Stimulated activated CD4-positive, alpha-beta T cell treated with anti-CD3 and anti-CD28 coated beads, Interleukin-4, amount 100 ng/mL, for 4 hours (primary cell): ENCODE data around the gene CCDC152.

Experiments
- DNase-seq, 2 experiments: peaks; one replicate each; pipeline ENCODE4 v3.0.0-alpha.2; 2020

The CCDC152 gene

GRCh38 chr5:42784132-42784531 is 27.5 kb downstream of the CCDC152 start:
- no peak for DNase-seq

GRCh38 chr5:42785756-42786155 is 29.1 kb downstream of the CCDC152 start:
- DNase-seq, result no peak

GRCh38 chr5:42787073-42787472 is 30.5 kb downstream of the CCDC152 start:
- DNase-seq, result no peak

DNA sequence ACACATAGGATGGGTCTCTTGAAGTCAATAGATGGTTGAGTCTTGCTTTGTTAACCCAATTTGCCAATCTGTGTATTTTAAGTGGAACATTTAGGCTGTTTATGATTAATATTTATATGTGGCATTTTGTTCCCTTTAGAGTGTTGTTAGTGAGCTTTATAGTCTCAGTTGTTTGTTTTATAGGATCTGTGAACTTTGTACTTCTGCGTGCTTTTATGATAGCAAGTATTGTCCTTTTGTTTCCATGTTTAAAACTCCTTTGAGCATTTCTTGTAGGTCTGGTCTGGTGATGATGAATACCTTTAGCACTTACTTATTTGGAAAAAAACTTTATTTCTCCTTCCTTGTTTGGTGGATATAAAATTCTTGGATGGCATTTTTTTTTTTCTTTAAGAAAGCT is 31.2 kb downstream of the CCDC152 start:
- no peak for DNase-seq

GRCh38 chr5:42791151-42791550 is 34.5 kb downstream of the CCDC152 start:
- no peak for DNase-seq

- DNase-seq, result no peak
Observed at GRCh38 chr5:42798284-42799240, 41.9 kb downstream of the CCDC152 start.

GRCh38 chr5:42799241-42799608 is 42.6 kb downstream of the CCDC152 start:
- DNase-seq, result no peak

DNA sequence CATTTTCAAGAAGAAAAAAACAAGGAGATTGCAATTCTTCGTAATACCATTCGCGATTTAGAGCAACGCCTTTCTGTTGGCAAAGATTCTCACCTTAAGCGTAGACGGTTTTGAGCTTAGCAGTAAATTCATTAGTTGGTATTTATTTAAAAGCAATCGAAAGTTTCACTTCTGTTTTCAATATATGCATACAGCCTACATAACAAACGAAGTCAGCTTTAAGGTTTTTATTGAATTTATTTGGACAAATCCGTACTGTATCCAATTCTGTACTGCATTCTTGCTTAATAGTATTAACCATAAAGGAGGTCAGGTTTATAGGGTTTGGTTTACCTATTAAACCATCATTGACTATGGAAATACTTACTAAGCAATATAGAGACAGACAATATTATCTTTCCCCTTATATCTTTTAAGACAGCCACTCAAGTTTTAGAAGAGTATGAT is 43.1 kb downstream of the CCDC152 start:
- no peak for DNase-seq

- no peak for DNase-seq
Observed at GRCh38 chr5:42800748-42801330, 44.2 kb downstream of the CCDC152 start.

DNA sequence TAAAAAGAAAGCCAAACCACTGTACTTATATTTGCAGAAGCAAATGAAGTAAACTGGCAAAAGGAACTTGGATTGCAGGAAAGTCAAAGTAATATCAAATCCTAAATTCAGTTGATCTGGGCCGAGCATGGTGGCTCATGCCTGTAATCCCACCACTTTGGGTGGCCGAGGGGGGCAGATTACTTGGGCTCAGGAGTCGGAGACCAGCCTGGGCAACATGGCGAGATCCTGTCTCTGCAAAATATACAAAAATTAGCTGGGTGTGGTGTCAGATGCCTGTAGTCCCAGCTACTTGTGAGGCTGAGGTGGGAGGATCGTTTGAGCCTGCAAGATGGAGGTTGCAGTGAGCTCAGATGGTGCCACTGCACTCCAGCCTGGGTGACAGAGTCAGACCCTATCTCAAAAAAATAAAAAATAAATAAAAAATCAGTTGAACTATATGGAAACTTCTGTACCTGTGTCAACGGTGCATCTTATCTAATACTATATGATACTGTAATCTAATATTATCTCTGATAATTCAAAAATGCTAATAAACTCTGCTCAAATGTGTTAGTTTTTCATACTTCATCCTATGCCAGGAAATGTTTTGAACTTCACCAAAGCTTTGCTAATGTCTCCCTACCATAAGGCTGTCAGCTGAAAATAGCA is 45.0 kb downstream of the CCDC152 start:
- DNase-seq, result no peak

DNA sequence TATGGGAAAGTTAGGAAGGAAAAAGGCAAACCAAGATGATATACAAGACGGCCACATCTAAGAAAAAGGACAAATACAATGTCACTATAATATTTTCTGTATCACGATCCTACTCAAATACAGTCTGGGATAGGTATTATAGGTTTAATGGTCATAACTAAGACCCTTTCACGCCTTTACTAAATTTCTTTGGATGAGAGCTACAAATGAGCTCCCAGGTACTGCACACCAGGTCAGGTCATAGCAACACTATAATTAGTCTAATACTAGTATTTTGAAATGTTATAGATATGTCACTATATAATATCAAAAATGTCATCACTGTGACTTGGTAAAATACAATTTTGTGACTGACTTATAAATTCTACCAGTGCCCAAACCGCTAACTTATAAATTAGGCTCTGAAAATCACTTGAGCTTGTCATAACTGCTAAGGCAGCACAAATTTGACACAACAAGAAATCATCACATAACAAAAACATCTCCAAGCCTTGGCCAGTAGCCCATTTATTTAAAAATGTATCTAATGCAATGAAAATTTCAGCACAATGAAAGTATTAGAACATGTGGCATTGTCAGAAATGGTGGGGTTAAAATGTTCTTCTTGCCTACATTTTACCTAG is 48.2 kb downstream of the CCDC152 start:
- no peak for DNase-seq

DNA sequence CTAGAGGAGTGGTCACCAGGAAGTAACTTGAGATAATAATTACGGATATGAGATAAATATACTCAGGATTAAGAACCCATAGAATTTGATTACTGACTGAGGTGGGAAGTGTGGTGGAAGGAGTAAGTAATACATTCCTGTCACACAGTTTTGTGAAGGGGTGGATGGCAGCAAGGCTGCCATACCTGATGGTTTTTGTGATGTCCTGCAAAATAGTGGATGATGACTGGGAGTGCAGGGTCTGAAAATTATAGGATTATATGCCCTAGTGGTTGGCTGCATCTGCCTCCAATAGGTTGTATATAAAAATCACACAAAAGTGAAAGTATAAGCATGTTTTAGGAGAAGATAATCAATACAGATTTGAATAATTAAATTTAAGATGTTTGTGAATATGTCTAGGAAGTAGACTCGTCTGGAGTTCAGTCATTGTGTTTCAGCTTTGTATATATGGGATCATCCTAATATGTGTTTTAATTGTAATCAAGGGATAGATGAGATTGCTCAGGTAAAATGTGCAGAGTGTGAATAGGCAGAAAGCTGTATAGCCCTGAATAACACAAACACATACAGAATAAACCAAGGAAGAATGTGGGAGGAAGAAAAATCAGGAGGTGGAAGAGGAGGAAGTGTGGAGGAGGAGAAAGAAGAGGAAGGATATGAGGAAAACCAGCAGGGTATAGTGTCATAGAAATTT is 49.5 kb downstream of the CCDC152 start:
- no peak for DNase-seq

DNA sequence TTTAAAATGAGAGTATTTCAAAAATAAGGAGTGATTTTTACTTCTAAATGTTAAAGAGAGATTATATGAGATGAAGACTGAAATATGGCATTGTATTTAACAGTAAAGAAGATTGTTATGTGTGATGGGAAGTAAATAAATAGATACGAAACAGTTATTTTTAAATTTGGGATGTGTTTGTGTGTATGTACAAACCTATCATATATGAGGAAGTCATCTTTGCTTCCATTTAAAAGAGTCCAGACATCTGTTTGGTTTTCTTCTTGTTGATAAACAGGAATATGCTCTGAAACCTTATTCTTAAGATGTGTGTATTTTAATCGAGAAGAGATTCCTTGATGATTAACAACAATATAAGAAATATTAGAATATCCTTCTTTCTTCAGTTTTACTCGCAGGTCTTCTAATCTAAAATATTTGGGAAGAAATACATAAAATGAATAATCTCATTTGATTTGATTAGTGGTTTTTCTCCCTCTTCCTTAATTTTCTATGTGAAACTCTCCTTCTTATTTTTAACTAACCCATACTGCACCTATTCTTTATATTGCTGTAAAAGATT is 50.2 kb downstream of the CCDC152 start:
- DNase-seq, result no peak

GRCh38 chr5:42807722-42808447 is 51.3 kb downstream of the CCDC152 start:
- no peak for DNase-seq

DNA sequence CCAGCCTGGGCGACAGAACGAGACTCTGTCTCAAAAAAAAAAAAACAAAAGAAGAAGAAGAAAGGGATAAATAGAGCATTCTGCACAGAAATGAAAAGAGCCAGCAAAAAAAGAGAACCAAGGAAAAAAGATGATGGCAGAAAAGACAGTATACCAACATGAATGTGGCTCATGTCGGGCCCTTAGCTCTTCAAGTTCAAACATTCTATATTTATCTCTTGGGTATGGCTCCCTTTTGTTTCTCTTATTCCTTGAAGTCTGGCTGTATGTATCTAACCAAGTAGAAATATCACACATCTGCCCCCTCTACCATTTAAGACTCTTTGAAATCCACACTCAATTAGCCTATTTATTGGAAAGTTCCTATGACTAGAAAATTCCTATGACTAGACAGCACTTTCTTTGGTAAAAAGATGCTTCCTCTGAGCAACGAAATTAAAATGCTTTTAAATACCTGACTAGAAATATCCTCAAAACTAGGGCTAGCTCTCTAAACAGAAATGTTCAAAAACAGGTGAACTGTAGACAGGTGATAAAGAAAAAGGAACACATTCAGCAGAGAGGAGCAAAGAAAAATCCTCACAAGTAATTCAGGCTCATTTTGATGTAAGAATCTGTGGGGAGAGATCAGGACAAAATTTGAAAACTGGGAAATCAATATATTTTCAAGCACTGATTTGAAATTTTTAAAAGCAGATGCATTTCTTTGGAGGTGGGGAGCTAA is 52.4 kb downstream of the CCDC152 start:
- DNase-seq, result no peak

GRCh38 chr5:42810834-42811590 is 54.4 kb downstream of the CCDC152 start:
- DNase-seq, result no peak

DNA sequence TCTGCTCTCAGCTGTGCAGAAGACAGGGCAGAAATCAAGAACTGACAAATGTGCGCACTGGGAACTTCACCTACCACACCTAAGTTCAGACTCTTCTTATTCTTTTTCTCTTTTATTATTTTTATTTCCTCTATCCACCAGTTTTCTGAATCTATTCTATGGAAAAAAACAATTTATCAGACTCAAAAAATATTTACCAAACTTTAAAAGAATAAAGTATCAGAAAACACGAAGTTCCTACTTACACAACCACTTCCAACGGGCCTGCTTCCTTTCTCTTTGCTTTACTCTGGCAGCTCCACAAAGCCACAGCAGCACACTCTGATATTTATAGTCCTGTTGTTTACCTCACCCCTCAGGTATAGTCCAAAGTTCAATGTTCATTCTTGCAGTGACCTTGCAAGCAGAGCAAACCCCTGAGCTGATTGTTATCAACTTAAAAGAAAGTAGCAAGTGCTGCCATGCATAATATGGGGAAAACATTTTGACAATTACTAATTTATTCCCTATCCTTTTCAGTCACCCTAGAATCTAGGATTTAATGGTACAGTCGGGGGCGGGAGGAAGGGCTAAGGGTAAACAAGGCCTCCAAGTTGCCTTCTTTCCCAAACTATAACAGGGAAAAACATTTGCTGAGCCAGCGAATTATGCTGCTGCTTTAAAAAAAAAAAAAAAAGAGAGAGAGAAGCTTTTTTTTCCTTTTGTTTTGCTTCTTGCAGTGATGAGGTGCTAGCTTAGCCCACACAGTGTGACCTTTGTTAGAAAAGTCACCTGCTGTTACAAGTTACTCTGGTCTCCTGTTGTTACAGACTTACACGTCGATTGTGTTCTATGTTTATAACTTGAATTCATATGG is 55.2 kb downstream of the CCDC152 start, which contains the start of gene SELENOP:
Gene SELENOP (minus strand): TSS at position 302 of the 856 bp plus-strand sequence. CDS start 3,539 bp downstream, outside the sequence.
- DNase-seq, result no peak

GRCh38 chr5:42812620-42813019 is 56.0 kb downstream of the CCDC152 start:
- DNase-seq, result no peak

- no peak for DNase-seq
Observed at GRCh38 chr5:42813533-42813932, 56.9 kb downstream of the CCDC152 start.
